ENCODE data around the gene STKLD1. TPM values are rescaled to one million over a fixed set of nuclear protein-coding genes. Genes with fewer than 3 reads are reported as not detected.
"Not testable (repeated sequence)": the region's sequence is repeated elsewhere in the genome, so short reads cannot be mapped to it uniquely, and the experiment has no call there.

Gene STKLD1
- total RNA-seq, 4 donors from 2014 or later, result 0.68 to 1.5 TPM; not detected in 2

DNA sequence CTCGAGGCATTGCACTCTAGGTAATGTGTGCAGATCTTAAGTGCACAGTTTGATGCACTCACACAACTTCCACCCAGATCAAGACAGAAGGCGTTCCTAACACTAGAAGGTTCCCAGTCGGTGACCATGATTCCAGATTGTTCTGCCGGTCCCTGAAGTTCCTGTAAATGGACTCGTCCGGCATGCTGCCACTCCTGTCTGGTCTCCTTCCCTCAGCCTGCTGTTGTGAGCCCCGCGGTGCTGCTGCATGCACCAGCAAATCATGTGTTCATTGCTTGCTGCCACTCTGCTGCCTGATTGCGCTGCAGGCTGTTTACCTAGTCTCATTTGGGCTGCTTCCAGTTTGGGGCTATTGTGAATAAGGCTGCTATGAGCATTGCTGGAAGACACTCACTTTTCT lies 11.5 kb downstream of the STKLD1 start:
- DNase-seq, result no peak
- in situ Hi-C loops (cut with MboI; ENCODE audit: low pct_ligation_motif_present in 1 of 4, low pct_unique_long_range_greater_than_20kb in 1 of 4, low sequenced_read_pairs in 3 of 4) (no loop called here), intact Hi-C loops (cut with DNase I; ENCODE audit: low total_unique reads) (no loop called here)
- no peaks in the 10 kb centered on the region for H3K36me3 ChIP-seq
- H3K9me3 ChIP-seq, result no peaks in the 10 kb centered on the region
- peaks cover 6% of the 10 kb centered on the region for H3K27me3 ChIP-seq
- WGBS, 2 donors (ENCODE audit: low coverage in 1 of 2), result 85% methylated on average over 9 of the region's 9 CpGs; no CpG with 5 or more reads in 1 of the 2 donors
- no peaks in the 10 kb centered on the region for H3K4me1 ChIP-seq
- TF ChIP-seq POLR2A (IDR thresholded peaks at IDR 0.05) (no peak), POLR2AphosphoS5 (IDR thresholded peaks at IDR 0.05) (no peak), EP300 (IDR thresholded peaks at IDR 0.05; ENCODE audit: low read depth) (no peak)
- TF ChIP-seq, protein P1, sequence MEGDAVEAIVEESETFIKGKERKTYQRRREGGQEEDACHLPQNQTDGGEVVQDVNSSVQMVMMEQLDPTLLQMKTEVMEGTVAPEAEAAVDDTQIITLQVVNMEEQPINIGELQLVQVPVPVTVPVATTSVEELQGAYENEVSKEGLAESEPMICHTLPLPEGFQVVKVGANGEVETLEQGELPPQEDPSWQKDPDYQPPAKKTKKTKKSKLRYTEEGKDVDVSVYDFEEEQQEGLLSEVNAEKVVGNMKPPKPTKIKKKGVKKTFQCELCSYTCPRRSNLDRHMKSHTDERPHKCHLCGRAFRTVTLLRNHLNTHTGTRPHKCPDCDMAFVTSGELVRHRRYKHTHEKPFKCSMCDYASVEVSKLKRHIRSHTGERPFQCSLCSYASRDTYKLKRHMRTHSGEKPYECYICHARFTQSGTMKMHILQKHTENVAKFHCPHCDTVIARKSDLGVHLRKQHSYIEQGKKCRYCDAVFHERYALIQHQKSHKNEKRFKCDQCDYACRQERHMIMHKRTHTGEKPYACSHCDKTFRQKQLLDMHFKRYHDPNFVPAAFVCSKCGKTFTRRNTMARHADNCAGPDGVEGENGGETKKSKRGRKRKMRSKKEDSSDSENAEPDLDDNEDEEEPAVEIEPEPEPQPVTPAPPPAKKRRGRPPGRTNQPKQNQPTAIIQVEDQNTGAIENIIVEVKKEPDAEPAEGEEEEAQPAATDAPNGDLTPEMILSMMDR (IDR thresholded peaks at IDR 0.05), result no peak
- no peak overlapping the region for H3K4me3 ChIP-seq
- H3K27ac ChIP-seq, result no peak overlapping the region

DNA sequence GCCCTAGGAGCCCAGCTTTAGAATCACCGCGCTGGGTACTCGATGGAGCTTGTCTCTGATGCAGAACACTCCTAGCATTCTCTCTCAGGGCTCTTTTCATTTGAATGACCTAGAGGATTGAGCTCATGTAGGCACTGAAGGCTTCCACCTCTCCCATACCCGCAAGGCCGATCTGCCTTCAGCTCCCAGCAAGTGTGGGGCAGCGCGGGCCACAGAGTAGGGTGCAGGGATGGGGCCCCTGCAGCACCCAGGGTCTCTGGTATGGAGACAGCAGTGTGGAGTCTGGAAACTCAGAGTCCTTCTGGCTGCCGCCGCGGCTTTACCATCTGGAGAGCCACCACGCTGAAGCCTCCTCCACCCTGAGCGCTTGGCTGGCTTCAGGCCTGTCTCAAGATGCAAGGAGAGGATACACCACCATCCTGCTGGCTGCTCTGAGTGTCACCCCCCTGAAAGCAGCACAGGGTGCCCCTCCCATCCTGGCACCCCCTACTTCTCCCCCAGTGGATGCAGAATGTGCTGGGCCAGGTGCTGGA lies 12.9 kb downstream of the STKLD1 start:
- H3K36me3 ChIP-seq, result no peaks in the 10 kb centered on the region
- H3K4me1 ChIP-seq, result no peaks in the 10 kb centered on the region
- H3K4me3 ChIP-seq, result no peak overlapping the region
- in situ Hi-C loops (cut with MboI; ENCODE audit: low pct_ligation_motif_present in 1 of 4, low pct_unique_long_range_greater_than_20kb in 1 of 4, low sequenced_read_pairs in 3 of 4), result no loop called here
- H3K27me3 ChIP-seq, result peaks cover 10% of the 10 kb centered on the region
- H3K27ac ChIP-seq, result no peak overlapping the region
- WGBS, 2 donors (ENCODE audit: low coverage in 1 of 2), result 97% methylated on average over 10 of the region's 12 CpGs; no CpG with 5 or more reads in 1 of the 2 donors
- intact Hi-C loops (cut with DNase I; ENCODE audit: low total_unique reads), result no loop called here
- DNase-seq, result no peak
- TF ChIP-seq, protein P1 (IDR thresholded peaks at IDR 0.05), result no peak
- TF ChIP-seq EP300 (IDR thresholded peaks at IDR 0.05; ENCODE audit: low read depth) (no peak), POLR2A (IDR thresholded peaks at IDR 0.05) (no peak), POLR2AphosphoS5 (IDR thresholded peaks at IDR 0.05) (no peak)
- no peaks in the 10 kb centered on the region for H3K9me3 ChIP-seq

DNA sequence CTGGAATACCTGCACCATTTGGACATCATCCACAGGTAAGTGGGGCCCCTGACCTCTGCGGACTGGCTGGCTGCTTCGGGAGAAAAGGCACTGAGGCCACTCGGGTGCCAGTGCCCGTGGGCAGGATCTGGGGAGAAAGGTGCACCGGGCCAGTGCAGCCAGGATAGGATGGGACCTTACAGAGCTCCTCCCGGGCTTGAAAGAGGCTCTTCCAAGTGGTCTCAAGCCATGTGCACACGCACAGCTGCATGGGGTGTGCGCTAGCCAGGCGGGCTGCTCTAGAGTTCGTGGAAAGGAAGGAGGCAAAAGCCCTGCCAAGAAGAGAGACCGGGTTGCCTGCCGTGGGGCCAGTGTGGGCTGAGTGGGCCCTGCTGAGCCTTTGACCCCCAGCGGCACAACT lies 13.4 kb downstream of the STKLD1 start:
- H3K9me3 ChIP-seq, result no peaks in the 10 kb centered on the region
- TF ChIP-seq EP300 (IDR thresholded peaks at IDR 0.05; ENCODE audit: low read depth) (no peak), POLR2AphosphoS5 (IDR thresholded peaks at IDR 0.05) (no peak), POLR2A (IDR thresholded peaks at IDR 0.05) (no peak)
- TF ChIP-seq, protein P1 (IDR thresholded peaks at IDR 0.05), result no peak
- H3K4me1 ChIP-seq, result no peaks in the 10 kb centered on the region
- H3K4me3 ChIP-seq, result no peak overlapping the region
- intact Hi-C loops (cut with DNase I; ENCODE audit: low total_unique reads), result no loop called here
- H3K36me3 ChIP-seq, result no peaks in the 10 kb centered on the region
- H3K27ac ChIP-seq, result no peak overlapping the region
- H3K27me3 ChIP-seq, result peaks cover 15% of the 10 kb centered on the region
- in situ Hi-C loops (cut with MboI; ENCODE audit: low pct_ligation_motif_present in 1 of 4, low pct_unique_long_range_greater_than_20kb in 1 of 4, low sequenced_read_pairs in 3 of 4), result no loop called here
- 89 to 90% methylated on average over 4 to 13 of the region's 13 CpGs for WGBS, 2 donors (ENCODE audit: low coverage in 1 of 2)
- no peak for DNase-seq

DNA sequence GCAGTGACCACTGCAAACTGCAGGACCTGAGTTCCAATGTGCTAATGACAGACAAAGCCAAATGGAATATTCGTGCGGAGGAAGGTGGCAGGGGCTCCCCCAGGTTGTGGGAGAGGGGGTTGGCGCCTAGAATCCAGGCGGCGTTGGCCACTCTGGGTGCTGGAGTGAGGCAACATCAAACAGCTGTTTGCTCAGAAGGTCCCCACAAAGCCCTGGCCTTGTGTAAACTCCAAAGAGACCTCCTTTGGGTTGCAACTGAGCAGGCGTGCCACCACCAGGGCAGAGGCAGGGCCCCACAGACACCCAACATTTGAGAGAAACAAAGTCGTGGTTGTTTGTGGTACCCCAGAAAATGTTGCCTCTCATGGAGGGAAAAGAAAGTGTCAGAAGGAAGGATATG lies 14.5 kb downstream of the STKLD1 start:
- in situ Hi-C loops (cut with MboI; ENCODE audit: low pct_ligation_motif_present in 1 of 4, low pct_unique_long_range_greater_than_20kb in 1 of 4, low sequenced_read_pairs in 3 of 4), result no loop called here
- no peaks in the 10 kb centered on the region for H3K4me1 ChIP-seq
- TF ChIP-seq, protein P1 (IDR thresholded peaks at IDR 0.05), result no peak
- no peak for TF ChIP-seq POLR2A (IDR thresholded peaks at IDR 0.05)
- no peak for TF ChIP-seq POLR2AphosphoS5 (IDR thresholded peaks at IDR 0.05)
- no peak for TF ChIP-seq EP300 (IDR thresholded peaks at IDR 0.05; ENCODE audit: low read depth)
- H3K4me3 ChIP-seq, result no peak overlapping the region
- H3K27me3 ChIP-seq, result peaks cover 26% of the 10 kb centered on the region
- intact Hi-C loops (cut with DNase I; ENCODE audit: low total_unique reads), result no loop called here
- H3K27ac ChIP-seq, result no peak overlapping the region
- H3K9me3 ChIP-seq, result no peaks in the 10 kb centered on the region
- DNase-seq, result no peak
- H3K36me3 ChIP-seq, result no peaks in the 10 kb centered on the region
- 69% methylated on average over 7 of the region's 7 CpGs; no CpG with 5 or more reads in 1 of the 2 donors for WGBS, 2 donors (ENCODE audit: low coverage in 1 of 2)

DNA sequence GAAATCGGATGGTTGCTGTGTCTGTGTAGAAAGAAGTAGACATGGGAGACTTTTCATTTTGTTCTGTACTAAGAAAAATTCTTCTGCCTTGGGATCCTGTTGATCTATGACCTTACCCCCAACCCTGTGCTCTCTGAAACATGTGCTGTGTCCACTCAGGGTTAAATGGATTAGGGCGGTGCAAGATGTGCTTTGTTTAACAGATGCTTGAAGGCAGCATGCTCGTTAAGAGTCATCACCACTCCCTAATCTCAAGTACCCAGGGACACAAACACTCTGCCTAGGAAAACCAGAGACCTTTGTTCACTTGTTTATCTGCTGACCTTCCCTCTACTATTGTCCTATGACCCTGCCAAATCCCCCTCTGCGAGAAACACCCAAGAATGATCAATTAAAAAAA lies 15.3 kb downstream of the STKLD1 start:
- H3K27ac ChIP-seq; H3K4me3 ChIP-seq; in situ Hi-C loops (cut with MboI; ENCODE audit: low pct_ligation_motif_present in 1 of 4, low pct_unique_long_range_greater_than_20kb in 1 of 4, low sequenced_read_pairs in 3 of 4); H3K36me3 ChIP-seq; DNase-seq; H3K9me3 ChIP-seq; H3K4me1 ChIP-seq; intact Hi-C loops (cut with DNase I; ENCODE audit: low total_unique reads): not testable (repeated sequence)
- 45% methylated on average over 3 of the region's 4 CpGs; no CpG with 5 or more reads in 1 of the 2 donors for WGBS, 2 donors (ENCODE audit: low coverage in 1 of 2)
- peaks cover 32% of the 10 kb centered on the region for H3K27me3 ChIP-seq

DNA sequence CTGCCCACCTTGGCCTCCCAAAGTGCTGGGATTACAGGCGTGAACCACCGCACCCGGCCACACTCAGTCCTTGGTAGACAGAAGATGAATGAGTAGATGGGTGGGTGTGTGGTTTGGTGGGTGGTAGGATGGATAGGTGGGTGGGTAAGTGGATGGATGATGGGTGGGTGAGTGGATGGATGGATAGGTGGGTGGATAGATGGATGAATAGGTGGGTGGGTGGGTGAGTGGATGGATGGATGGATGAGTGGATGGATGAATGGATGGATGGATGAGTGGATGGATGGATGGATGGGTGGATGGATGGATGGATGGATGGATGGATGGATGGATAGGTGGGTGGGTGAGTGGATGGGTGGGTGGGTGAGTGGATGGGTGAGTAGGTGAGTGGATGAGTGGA lies 16.1 kb downstream of the STKLD1 start:
- H3K4me1 ChIP-seq; H3K4me3 ChIP-seq; H3K36me3 ChIP-seq; H3K27ac ChIP-seq; DNase-seq; H3K9me3 ChIP-seq; intact Hi-C loops (cut with DNase I; ENCODE audit: low total_unique reads); in situ Hi-C loops (cut with MboI; ENCODE audit: low pct_ligation_motif_present in 1 of 4, low pct_unique_long_range_greater_than_20kb in 1 of 4, low sequenced_read_pairs in 3 of 4): not testable (repeated sequence)
- 95 to 100% methylated on average over 3 of the region's 3 CpGs for whole genome bisulfite sequencing, 2 donors (ENCODE audit: low coverage in 1 of 2)
- peaks cover 40% of the 10 kb centered on the region for H3K27me3 ChIP-seq
